Caco-2 (cell line): ENCODE measurements around the gene APOBEC3C. TPM values are rescaled to one million over a fixed set of nuclear protein-coding genes. Genes with fewer than 3 reads are reported as not detected.
"Not testable (repeated sequence)": the region's sequence is repeated elsewhere in the genome, so short reads cannot be mapped to it uniquely, and the experiment has no call there.

Source experiments
- BruUV-seq: library from RNA; stranded (reverse); fragments of 400-500 nt; replicated peaks from 2 replicates; lab custom pipeline; 2021; lab: Mats Ljungman, UMichigan
- CTCF ChIA-PET: fragments of 300-600 bp; sonication (Branson Sonifier 250); formaldehyde crosslinking; loops from one replicate; lab custom pipeline; 2022; ENCODE audit warnings: antibody characterized with exemption; lab: Charles Lee
- POLR2A ChIA-PET: fragments of 300-600 bp; sonication (Branson Sonifier 250); formaldehyde crosslinking; loops from one replicate; lab custom pipeline; 2022; ENCODE audit warnings: antibody characterized with exemption; lab: Charles Lee
- DNase-seq, 2 experiments: peaks; one replicate each; pipeline versions ENCODE4 v3.0.0 to v3.0.0-alpha.2; 2020 to 2022
- H3K27me3 ChIP-seq: replicated peaks from 2 replicates; pipeline ENCODE4 v1.6.0; 2011; ENCODE audit warnings: low read length; ENCODE audit not compliant: control insufficient read depth, insufficient read depth
- H3K36me3 ChIP-seq: 2 replicates; pipeline ENCODE4 v1.5.1; 2011; ENCODE audit warnings: low read length; ENCODE audit not compliant: control insufficient read depth, insufficient read depth
- H3K4me1 ChIP-seq: fragments of 250-450 bp; sonication (Bioruptor Pico); 2 replicates; pipeline ENCODE4 v1.5.1; 2020; ENCODE audit warnings: mild to moderate bottlenecking
- H3K4me3 ChIP-seq: 2 replicates; pipeline ENCODE4 v1.5.1; 2011; ENCODE audit warnings: low read depth, mild to moderate bottlenecking, control low read depth, low read length
- H3K9me3 ChIP-seq: fragments of 250-450 bp; sonication (Bioruptor Pico); 2 replicates; pipeline ENCODE4 v1.5.1; 2020; ENCODE audit warnings: mild to moderate bottlenecking, moderate library complexity
- H3K27ac Mint-ChIP-seq: one replicate; pipeline ENCODE4 v1.8.0; 2022; ENCODE audit warnings: mixed read lengths; ENCODE audit not compliant: unreplicated experiment
- H3K27me3 Mint-ChIP-seq: one replicate; pipeline ENCODE4 v1.8.0; 2022; ENCODE audit warnings: mixed read lengths; ENCODE audit not compliant: insufficient read depth, unreplicated experiment
- H3K36me3 Mint-ChIP-seq: one replicate; pipeline ENCODE4 v1.8.0; 2022; ENCODE audit warnings: mild to moderate bottlenecking, mixed read lengths; ENCODE audit not compliant: insufficient read depth, unreplicated experiment
- H3K4me1 Mint-ChIP-seq: one replicate; pipeline ENCODE4 v1.8.0; 2022; ENCODE audit warnings: low read depth, mixed read lengths; ENCODE audit not compliant: unreplicated experiment
- H3K4me3 Mint-ChIP-seq: one replicate; pipeline ENCODE4 v1.8.0; 2022; ENCODE audit warnings: mild to moderate bottlenecking, moderate library complexity, mixed read lengths; ENCODE audit not compliant: unreplicated experiment
- H3K9me3 Mint-ChIP-seq: one replicate; pipeline ENCODE4 v1.8.0; 2022; ENCODE audit warnings: mixed read lengths; ENCODE audit not compliant: unreplicated experiment
- intact Hi-C: fragments of 100-400 bp; cut with micrococcal nuclease; formaldehyde crosslinking; loops from one replicate; pipeline ENCODE4 v1.10.0; 2022; ENCODE audit not compliant: unreplicated experiment
- total RNA-seq: library from RNA; stranded (reverse); gene quantifications from 2 replicates; pipeline ENCODE4 v1.2.3, GENCODE V29; 2022
- TF ChIP-seq, protein P1 (sequence below), 2 experiments: fragments of 200-600 bp in 1 of 2; IDR thresholded peaks; 1 replicate in 1 of 2; 2 replicates in 1 of 2; pipeline versions ENCODE4 v1.5.1 to v1.8.0; 2011 to 2022; ENCODE audit warnings: antibody characterized with exemption in 1 of 2, control low read depth in 1 of 2, inconsistent platforms in 1 of 2, low read depth in 1 of 2, low read length in 1 of 2, mild to moderate bottlenecking in 1 of 2, moderate library complexity in 1 of 2; ENCODE audit not compliant: insufficient read depth in 1 of 2, severe bottlenecking in 1 of 2, unreplicated experiment in 1 of 2

APOBEC3C gene
- total RNA-seq, 1 experiment from 2014 or later: 25.1 TPM

DNA sequence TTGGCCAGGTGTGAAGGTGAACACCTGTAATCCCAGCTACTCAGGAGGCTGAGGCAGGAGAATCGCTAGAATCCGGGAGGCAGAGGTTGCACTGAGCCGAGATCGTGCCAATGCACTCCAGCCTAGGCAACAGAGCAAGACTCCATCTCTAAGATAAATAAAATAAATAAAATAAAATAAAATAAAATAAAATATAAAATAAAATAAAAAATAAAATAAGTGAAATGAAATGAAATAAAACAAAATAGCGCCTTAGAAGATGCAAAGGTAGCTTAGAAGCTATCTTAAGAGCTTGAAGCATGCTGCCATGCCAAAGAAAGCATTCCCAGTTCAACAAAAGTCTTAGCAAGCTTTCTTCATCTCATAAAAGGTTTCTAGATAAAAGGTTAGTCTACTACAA lies 6.9 kb upstream of the APOBEC3C start:
- DNase-seq: no peak
- intact Hi-C loops: loop anchor here (1.0 kb wide), 1 partner anchor 115 kb away; no protein-coding TSS in a partner anchor
- no peaks in the 10 kb centered on the region for H3K9me3 ChIP-seq
- no peaks in the 10 kb centered on the region for H3K36me3 ChIP-seq
- Mint-ChIP-seq H3K4me1 (peaks cover 10% of the 10 kb centered on the region), H3K9me3 (no peaks in the 10 kb centered on the region), H3K36me3 (no peaks in the 10 kb centered on the region), H3K27ac (no peak overlapping the region), H3K27me3 (no peaks in the 10 kb centered on the region), H3K4me3 (no peak overlapping the region)
- H3K4me3 ChIP-seq: no peak overlapping the region
- ChIA-PET CTCF (no interaction called here), POLR2A (no interaction called here)
- peaks cover 6% of the 10 kb centered on the region for H3K4me1 ChIP-seq
- no peaks in the 10 kb centered on the region; the same call in 1 of the 2 replicates for H3K27me3 ChIP-seq
- no TSS peak for BruUV-seq
- TF ChIP-seq, protein P1, sequence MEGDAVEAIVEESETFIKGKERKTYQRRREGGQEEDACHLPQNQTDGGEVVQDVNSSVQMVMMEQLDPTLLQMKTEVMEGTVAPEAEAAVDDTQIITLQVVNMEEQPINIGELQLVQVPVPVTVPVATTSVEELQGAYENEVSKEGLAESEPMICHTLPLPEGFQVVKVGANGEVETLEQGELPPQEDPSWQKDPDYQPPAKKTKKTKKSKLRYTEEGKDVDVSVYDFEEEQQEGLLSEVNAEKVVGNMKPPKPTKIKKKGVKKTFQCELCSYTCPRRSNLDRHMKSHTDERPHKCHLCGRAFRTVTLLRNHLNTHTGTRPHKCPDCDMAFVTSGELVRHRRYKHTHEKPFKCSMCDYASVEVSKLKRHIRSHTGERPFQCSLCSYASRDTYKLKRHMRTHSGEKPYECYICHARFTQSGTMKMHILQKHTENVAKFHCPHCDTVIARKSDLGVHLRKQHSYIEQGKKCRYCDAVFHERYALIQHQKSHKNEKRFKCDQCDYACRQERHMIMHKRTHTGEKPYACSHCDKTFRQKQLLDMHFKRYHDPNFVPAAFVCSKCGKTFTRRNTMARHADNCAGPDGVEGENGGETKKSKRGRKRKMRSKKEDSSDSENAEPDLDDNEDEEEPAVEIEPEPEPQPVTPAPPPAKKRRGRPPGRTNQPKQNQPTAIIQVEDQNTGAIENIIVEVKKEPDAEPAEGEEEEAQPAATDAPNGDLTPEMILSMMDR (IDR thresholded peaks at IDR 0.05; ENCODE audit: insufficient read depth in 1 of 2, low read depth in 1 of 2, low read length in 1 of 2, severe bottlenecking in 1 of 2, unreplicated experiment in 1 of 2): no peak

DNA sequence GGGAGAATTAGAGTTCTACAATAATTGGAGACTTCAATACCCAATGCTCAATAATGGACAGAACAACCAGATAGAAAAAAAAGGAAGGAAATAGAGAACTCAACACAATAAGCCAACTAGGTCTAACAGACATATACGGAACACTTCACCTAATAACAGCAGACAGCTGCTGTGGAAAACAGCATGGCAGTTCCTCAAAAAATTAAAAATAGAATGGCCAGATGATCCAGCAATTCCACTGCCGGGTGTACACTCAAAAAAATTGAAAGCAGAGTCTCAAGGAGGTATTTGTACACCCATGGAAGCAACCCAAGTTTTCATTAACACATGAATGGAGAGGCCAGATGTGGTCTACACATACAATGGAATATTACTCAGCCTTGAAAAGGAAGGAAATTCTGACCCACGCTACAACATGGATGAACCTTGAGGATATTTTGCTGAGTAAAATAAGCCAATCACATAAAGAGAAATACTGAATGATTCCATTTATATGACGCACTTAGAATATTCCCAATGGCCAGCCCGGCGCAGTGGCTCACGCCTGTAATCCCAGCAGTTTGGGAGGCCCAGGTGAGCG lies 5.7 kb upstream of the APOBEC3C start:
- H3K27me3 ChIP-seq, CTCF ChIA-PET, H3K4me3 Mint-ChIP-seq, POLR2A ChIA-PET, H3K36me3 Mint-ChIP-seq, DNase-seq, H3K9me3 ChIP-seq, H3K36me3 ChIP-seq, H3K4me3 ChIP-seq, H3K27ac Mint-ChIP-seq, H3K9me3 Mint-ChIP-seq, intact Hi-C loops, BruUV-seq, H3K27me3 Mint-ChIP-seq: not testable (repeated sequence)
- peaks cover 11% of the 10 kb centered on the region for H3K4me1 ChIP-seq
- peaks cover 18% of the 10 kb centered on the region for H3K4me1 Mint-ChIP-seq

DNA sequence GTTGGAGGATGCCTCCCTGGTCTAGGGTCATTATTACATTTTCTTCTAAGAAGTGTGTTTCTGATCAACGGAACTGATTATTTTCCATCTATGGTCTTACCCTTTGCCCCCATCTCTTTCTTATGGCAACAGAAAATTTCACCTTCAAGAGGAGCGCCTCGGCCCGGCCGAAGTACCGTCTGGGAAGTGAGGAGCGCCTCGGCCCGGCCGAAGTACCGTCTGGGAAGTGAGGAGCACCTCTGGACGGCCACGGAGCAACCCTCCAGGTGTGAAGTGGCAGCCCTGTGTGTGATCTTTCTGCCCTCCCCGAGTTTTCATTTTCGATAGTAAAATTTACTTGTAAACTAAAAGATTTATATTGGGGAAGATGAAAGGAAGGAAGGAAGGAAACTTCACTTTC lies 3.1 kb upstream of the APOBEC3C start:
- no peak overlapping the region for H3K27ac Mint-ChIP-seq
- POLR2A ChIA-PET: no interaction called here
- Histone ChIP-seq H3K9me3 (no peaks in the 10 kb centered on the region), H3K4me3 (no peak overlapping the region), H3K36me3 (no peaks in the 10 kb centered on the region), H3K4me1 (peaks cover 21% of the 10 kb centered on the region), H3K27me3 (no peaks in the 10 kb centered on the region)
- peaks cover 30% of the 10 kb centered on the region for H3K4me1 Mint-ChIP-seq
- H3K36me3 Mint-ChIP-seq: peaks cover 5% of the 10 kb centered on the region
- no peak overlapping the region for H3K4me3 Mint-ChIP-seq
- TF ChIP-seq, protein P1 (IDR thresholded peaks at IDR 0.05; ENCODE audit: insufficient read depth in 1 of 2, low read depth in 1 of 2, low read length in 1 of 2, severe bottlenecking in 1 of 2, unreplicated experiment in 1 of 2): no peak
- no peaks in the 10 kb centered on the region for H3K27me3 Mint-ChIP-seq
- CTCF ChIA-PET: no interaction called here
- H3K9me3 Mint-ChIP-seq: no peaks in the 10 kb centered on the region
- intact Hi-C loops: no loop called here
- DNase-seq: no peak
- no TSS peak for BruUV-seq
